OCI-LY1 (cell line): ENCODE data around the gene GTSE1.

Source experiments
- H2AFZ ChIP-seq: fragments of 200-600 bp; sonication (generic), shearing (Covaris generic); 2 replicates; pipeline ENCODE4 v1.6.0; 2014; ENCODE audit warnings: antibody characterized with exemption, mild to moderate bottlenecking, low read length
- H3F3A ChIP-seq: fragments of 200-600 bp; sonication (generic), shearing (Covaris generic); 2 replicates; pipeline ENCODE4 v1.6.0; 2014; ENCODE audit warnings: mild to moderate bottlenecking, antibody characterized with exemption, low read length, moderate library complexity; ENCODE audit not compliant: insufficient read depth
- H3K27ac ChIP-seq: fragments of 200-600 bp; sonication (generic); 2 replicates; pipeline ENCODE4 v1.5.1; 2014; ENCODE audit warnings: low read length, mixed run types, mild to moderate bottlenecking, low read depth; ENCODE audit not compliant: poor library complexity, severe bottlenecking
- H3K27me3 ChIP-seq: fragments of 200-600 bp; sonication (generic); 2 replicates; pipeline ENCODE4 v1.6.0; 2014; ENCODE audit warnings: antibody characterized with exemption, mild to moderate bottlenecking, low read length, moderate library complexity; ENCODE audit not compliant: insufficient read depth
- H3K36me3 ChIP-seq: fragments of 200-600 bp; sonication (generic); 2 replicates; pipeline ENCODE4 v1.6.1; 2014; ENCODE audit warnings: mild to moderate bottlenecking, antibody characterized with exemption, low read length, moderate library complexity, mixed read lengths; ENCODE audit not compliant: insufficient read depth
- H3K4me1 ChIP-seq: fragments of 200-600 bp; sonication (generic); 2 replicates; pipeline ENCODE4 v1.5.1; 2014; ENCODE audit warnings: mild to moderate bottlenecking, low read length, moderate library complexity; ENCODE audit not compliant: insufficient read depth, severe bottlenecking
- H3K4me2 ChIP-seq: fragments of 200-600 bp; sonication (generic), shearing (Covaris generic); 2 replicates; pipeline ENCODE4 v1.6.1; 2014; ENCODE audit warnings: low read length
- H3K4me3 ChIP-seq: fragments of 200-600 bp; sonication (generic); 2 replicates; pipeline ENCODE4 v1.5.1; 2014; ENCODE audit warnings: low read length, low read depth, mild to moderate bottlenecking, mixed read lengths; ENCODE audit not compliant: poor library complexity, severe bottlenecking
- H3K79me2 ChIP-seq: fragments of 200-600 bp; shearing (Covaris generic); 2 replicates; pipeline ENCODE4 v1.6.1; 2016; ENCODE audit warnings: mixed run types, low read length, mixed read lengths; ENCODE audit not compliant: insufficient read depth
- H3K9ac ChIP-seq: fragments of 200-600 bp; sonication (generic), shearing (Covaris generic); 2 replicates; pipeline ENCODE4 v1.6.1; 2014; ENCODE audit warnings: mild to moderate bottlenecking, low read length, mixed read lengths
- H3K9me2 ChIP-seq: fragments of 200-600 bp; sonication (generic), shearing (Covaris generic); 2 replicates; pipeline ENCODE4 v1.6.1; 2014; ENCODE audit warnings: low read depth, mild to moderate bottlenecking, low read length, mixed read lengths
- H3K9me3 ChIP-seq: fragments of 200-600 bp; shearing (Covaris generic); 2 replicates; pipeline ENCODE4 v1.6.1; 2014; ENCODE audit warnings: low read length, mixed read lengths
- H4K20me1 ChIP-seq: fragments of 200-600 bp; sonication (generic), shearing (Covaris generic); 2 replicates; pipeline ENCODE4 v1.6.0; 2016; ENCODE audit warnings: mild to moderate bottlenecking, low read length; ENCODE audit not compliant: insufficient read depth
- CTCF ChIP-seq: fragments of 200-600 bp; sonication (generic), shearing (Covaris generic); IDR thresholded peaks from 2 replicates; pipeline ENCODE4 v1.5.1; 2017; ENCODE audit warnings: mild to moderate bottlenecking, antibody characterized with exemption, low read length, moderate library complexity, mixed read lengths
- EZH2 ChIP-seq: fragments of 200-600 bp; sonication (generic), shearing (Covaris generic); IDR thresholded peaks from 2 replicates; pipeline ENCODE4 v1.8.0; 2017; ENCODE audit warnings: borderline replicate concordance, mixed run types, mild to moderate bottlenecking, antibody characterized with exemption, low read length, moderate library complexity, mixed read lengths

The GTSE1 gene

GRCh38 chr22:46327691-46328465, 31.2 kb downstream of the GTSE1 start:
- Histone ChIP-seq H3K9ac (no peak overlapping the region), H3F3A (no peaks in the 10 kb centered on the region), H3K4me1 (no peaks in the 10 kb centered on the region), H3K36me3 (peaks cover 96% of the 10 kb centered on the region), H4K20me1 (no peaks in the 10 kb centered on the region), H3K27me3 (no peaks in the 10 kb centered on the region), H3K4me3 (no peak overlapping the region), H3K9me3 (no peaks in the 10 kb centered on the region), H3K27ac (no peak overlapping the region), H2AFZ (no peak overlapping the region), H3K79me2 (no peaks in the 10 kb centered on the region), H3K4me2 (no peak overlapping the region), H3K9me2 (no peaks in the 10 kb centered on the region)
- no peak for TF ChIP-seq CTCF
- no peak for TF ChIP-seq EZH2

- H3K9me3 ChIP-seq = no peaks in the 10 kb centered on the region
- H3K4me2 ChIP-seq = no peak overlapping the region
- no peak overlapping the region for H2AFZ ChIP-seq
- H4K20me1 ChIP-seq = no peaks in the 10 kb centered on the region
- H3K27ac ChIP-seq = no peak overlapping the region
- H3K27me3 ChIP-seq = no peaks in the 10 kb centered on the region
- H3K4me1 ChIP-seq = no peaks in the 10 kb centered on the region
- no peak overlapping the region for H3K4me3 ChIP-seq
- no peak overlapping the region for H3K9ac ChIP-seq
- no peaks in the 10 kb centered on the region for H3F3A ChIP-seq
- H3K36me3 ChIP-seq = peaks cover 96% of the 10 kb centered on the region
- no peaks in the 10 kb centered on the region for H3K79me2 ChIP-seq
- H3K9me2 ChIP-seq = no peaks in the 10 kb centered on the region
- no peak for TF ChIP-seq EZH2
- no peak for TF ChIP-seq CTCF
Measured at GRCh38 chr22:46328797-46329196, 32.1 kb downstream of the GTSE1 start.

- H3K27ac ChIP-seq = no peak overlapping the region
- no peak overlapping the region for H3K4me2 ChIP-seq
- H3K9ac ChIP-seq = no peak overlapping the region
- TF ChIP-seq CTCF (no peak), EZH2 (no peak)
- H3F3A ChIP-seq = 0 out of 2 replicates have a peak, but pooled peaks cover 4% of the 10 kb centered on the region
- H2AFZ ChIP-seq = no peak overlapping the region
- no peaks in the 10 kb centered on the region for H3K27me3 ChIP-seq
- H3K9me3 ChIP-seq = no peaks in the 10 kb centered on the region
- no peak overlapping the region for H3K4me3 ChIP-seq
- H3K9me2 ChIP-seq = no peaks in the 10 kb centered on the region
- no peaks in the 10 kb centered on the region for H3K79me2 ChIP-seq
- peaks cover 3% of the 10 kb centered on the region for H3K4me1 ChIP-seq
- H4K20me1 ChIP-seq = no peaks in the 10 kb centered on the region
- peaks cover 88% of the 10 kb centered on the region for H3K36me3 ChIP-seq
Measured at GRCh38 chr22:46329616-46330015, 32.9 kb downstream of the GTSE1 start.
